ENCODE data around the gene BCL11B. TPM values are rescaled to one million over a fixed set of nuclear protein-coding genes. Genes with fewer than 3 reads are reported as not detected.

The BCL11B gene
- total and polyA plus RNA-seq, 2 of the 8 experiments (the other 6 are each of a cell fraction or from before 2014, with no cell fraction given): 0.63 to 5.9 TPM

DNA sequence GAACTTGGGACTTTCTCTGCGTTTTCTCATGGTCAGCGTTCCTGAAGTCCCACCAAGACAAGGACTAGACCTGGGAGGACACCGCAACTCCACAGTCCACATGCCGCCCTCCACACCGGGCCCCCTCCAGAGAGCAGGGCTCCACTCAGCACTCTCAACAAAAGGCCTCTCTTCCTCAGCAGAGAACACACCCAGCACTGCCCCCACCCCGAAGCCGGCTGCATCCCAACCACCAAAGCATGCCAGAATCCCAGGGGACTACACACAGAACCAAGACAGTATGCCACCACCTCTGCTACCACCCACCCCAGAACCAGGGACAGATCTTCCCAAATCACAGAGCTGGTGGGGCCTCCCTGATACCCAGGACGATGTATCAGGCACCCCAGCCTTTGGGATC, 88.3 kb downstream of the BCL11B start:
- Histone ChIP-seq H4K91ac (replicated peaks; ENCODE audit: insufficient read length, low read length) (no peak overlapping the region), H4K5ac (ENCODE audit: insufficient read length, low read depth, low read length) (no peak overlapping the region), H3K4me1 (replicated peaks in 1 of 4; ENCODE audit: control insufficient read depth in 3 of 4, insufficient read depth in 4 of 4, low read length in 3 of 4) (peaks cover 0 to 3% (median 1%) of the 10 kb centered on the region in 4 experiments; a peak in 4 of 7 replicates), H3K4me2 (ENCODE audit: insufficient read depth in 1 of 2, low read depth in 2 of 2, low read length in 2 of 2) (no peak overlapping the region), H3K9ac (replicated peaks in 1 of 4; ENCODE audit: extremely low read depth in 1 of 4, low read depth in 3 of 4, low read length in 3 of 4) (no peak overlapping the region), H4K8ac (ENCODE audit: extremely low read depth, insufficient read depth, low read length) (peak overlapping the region; percentile 66; the same call in 1 of the 2 replicates), H3K4me3 (ENCODE audit: extremely low read depth in 1 of 4, insufficient read depth in 2 of 4, low read depth in 3 of 4, low read length in 4 of 4) (no peak overlapping the region), H3K36me3 (ENCODE audit: control insufficient read depth in 2 of 4, insufficient read depth in 4 of 4, low read length in 3 of 4) (no peaks in the 10 kb centered on the region), H2BK20ac (ENCODE audit: low read length) (no peak overlapping the region), H3K79me2 (ENCODE audit: control insufficient read depth in 1 of 2, insufficient read depth in 2 of 2, low read length in 2 of 2) (peaks cover 0 to 13% of the 10 kb centered on the region in 2 experiments; a peak in 2 of 4 replicates), H3K18ac (ENCODE audit: extremely low read depth, low read length) (no peak overlapping the region), H3K27ac (ENCODE audit: low read depth, low read length) (no peak overlapping the region), H3K23ac (ENCODE audit: insufficient read length) (no peak overlapping the region), H2BK5ac (ENCODE audit: low read depth, low read length) (no peak overlapping the region; the same call in 1 of the 2 replicates), H3K56ac (replicated peaks; ENCODE audit: insufficient read length, low read depth, low read length) (no peak overlapping the region), H3K23me2 (ENCODE audit: low read depth, low read length) (no peaks in the 10 kb centered on the region), H3K27me3 (replicated peaks in 1 of 4; ENCODE audit: control insufficient read depth in 3 of 4, extremely low read depth in 1 of 4, insufficient read depth in 3 of 4, low read length in 3 of 4) (no peaks in the 10 kb centered on the region), H3K79me1 (ENCODE audit: low read depth, low read length) (no peaks in the 10 kb centered on the region; the same call in 1 of the 2 replicates), H4K20me1 (replicated peaks in 1 of 2; ENCODE audit: control insufficient read depth in 1 of 2, insufficient read depth in 2 of 2, low read length in 2 of 2) (peaks cover 0 to 2% of the 10 kb centered on the region in 2 experiments), H3K9me3 (ENCODE audit: insufficient read depth in 2 of 2, low read depth in 1 of 2, low read length in 1 of 2) (no peaks in the 10 kb centered on the region), H2AFZ (ENCODE audit: low read length) (no peak overlapping the region), H2BK120ac (replicated peaks; ENCODE audit: low read depth, low read length) (no peak overlapping the region), H2BK15ac (ENCODE audit: low read length) (no peak overlapping the region), H3K14ac (ENCODE audit: insufficient read length) (no peak overlapping the region), H2AK5ac (ENCODE audit: low read depth, low read length) (no peak overlapping the region), H2BK12ac (ENCODE audit: low read depth, low read length) (0 out of 2 replicates have a peak overlapping the region, but pooled peaks have one; percentile 60), H3K4ac (replicated peaks; ENCODE audit: insufficient read length, low read depth, low read length) (no peak overlapping the region)
- FAIRE-seq (no peak), DNase-seq (ENCODE audit: low read depth in 1 of 2, low spot score in 2 of 2) (no peak)
- CTCF ChIA-PET (ENCODE audit: partially characterized antibody): interaction anchor here (1.2 kb wide), 1 partner anchor 43 kb away, joined by 3 read pairs; no protein-coding TSS in a partner anchor
- 88% methylated on average over 8 of the region's 8 CpGs; no CpG with 5 or more reads in 1 of the 2 experiments for WGBS, 2 experiments (ENCODE audit: extremely low coverage in 1 of 2, insufficient coverage in 1 of 2, insufficient read length in 1 of 2, insufficient replicate concordance in 2 of 2, low coverage in 1 of 2, low lambda C conversion rate in 2 of 2, missing lambda C conversion rate in 1 of 2)
- POLR2A ChIA-PET (ENCODE audit: partially characterized antibody): no interaction called here
- no peak for TF ChIP-seq YY1 (IDR thresholded peaks at IDR 0.05; ENCODE audit: low read depth, low read length)

Measured in H1 (cell line).